ENCODE measurements around the gene OR4D6. TPM values are rescaled to one million over a fixed set of nuclear protein-coding genes. Genes with fewer than 3 reads are reported as not detected.
"Not testable (repeated sequence)": the region's sequence is repeated elsewhere in the genome, so short reads cannot be mapped to it uniquely, and the experiment has no call there.

Gene OR4D6
- not detected in 2 replicates for total RNA-seq

GRCh38 chr11:59456661-59457060 is at the start of gene OR4D6:
TSS of gene OR4D6 (plus strand) at chr11:59456961. CDS start at chr11:59456961, 0 bp downstream.
- no peaks in the 10 kb centered on the region for H3K9me3 Mint-ChIP-seq
- no peak for DNase-seq
- H3K4me3 Mint-ChIP-seq: no peak within 1 kb of the TSS
- no peaks in the 10 kb centered on the region for H3K4me1 Mint-ChIP-seq
- intact Hi-C loops (cut with micrococcal nuclease): no loop called here
- peaks cover 3% of the 10 kb centered on the region for H3K27me3 Mint-ChIP-seq
- no peak within 1 kb of the TSS for H3K27ac Mint-ChIP-seq
- H3K36me3 Mint-ChIP-seq (ENCODE audit: low read depth): no peaks in the 10 kb centered on the region

GRCh38 chr11:59413646-59414045 is 43.1 kb upstream of the OR4D6 start:
- H3K36me3 Mint-ChIP-seq (ENCODE audit: low read depth): no peaks in the 10 kb centered on the region
- intact Hi-C loops (cut with micrococcal nuclease): no loop called here
- H3K4me3 Mint-ChIP-seq: no peak overlapping the region
- peaks cover 16% of the 10 kb centered on the region for H3K27me3 Mint-ChIP-seq
- H3K9me3 Mint-ChIP-seq: no peaks in the 10 kb centered on the region
- no peaks in the 10 kb centered on the region for H3K4me1 Mint-ChIP-seq
- DNase-seq: no peak
- H3K27ac Mint-ChIP-seq: no peak overlapping the region

GRCh38 chr11:59415111-59415510 is 41.6 kb upstream of the OR4D6 start:
- intact Hi-C loops (cut with micrococcal nuclease): no loop called here
- H3K9me3 Mint-ChIP-seq: no peaks in the 10 kb centered on the region

GRCh38 chr11:59416613-59417012 is 40.1 kb upstream of the OR4D6 start:
- H3K4me3 Mint-ChIP-seq: no peak overlapping the region

More at GRCh38 chr11:59415111-59415510, 41.6 kb upstream of the OR4D6 start:
- H3K27ac Mint-ChIP-seq: no peak overlapping the region
- H3K27me3 Mint-ChIP-seq: peaks cover 20% of the 10 kb centered on the region
- no peak overlapping the region for H3K4me3 Mint-ChIP-seq
- H3K36me3 Mint-ChIP-seq (ENCODE audit: low read depth): no peaks in the 10 kb centered on the region
- DNase-seq: no peak
- H3K4me1 Mint-ChIP-seq: no peaks in the 10 kb centered on the region

GRCh38 chr11:59417023-59417422 is 39.7 kb upstream of the OR4D6 start:
- H3K36me3 Mint-ChIP-seq (ENCODE audit: low read depth): no peaks in the 10 kb centered on the region
- DNase-seq: no peak
- peaks cover 20% of the 10 kb centered on the region for H3K27me3 Mint-ChIP-seq
- no peaks in the 10 kb centered on the region for H3K4me1 Mint-ChIP-seq
- H3K27ac Mint-ChIP-seq: no peak overlapping the region
- no peak overlapping the region for H3K4me3 Mint-ChIP-seq
- no peaks in the 10 kb centered on the region for H3K9me3 Mint-ChIP-seq
- intact Hi-C loops (cut with micrococcal nuclease): no loop called here

More at GRCh38 chr11:59416613-59417012, 40.1 kb upstream of the OR4D6 start:
- Mint-ChIP-seq H3K9me3 (no peaks in the 10 kb centered on the region), H3K27ac (no peak overlapping the region), H3K36me3 (ENCODE audit: low read depth) (no peaks in the 10 kb centered on the region), H3K4me1 (no peaks in the 10 kb centered on the region), H3K27me3 (peaks cover 20% of the 10 kb centered on the region)
- intact Hi-C loops (cut with micrococcal nuclease): no loop called here
- no peak for DNase-seq

GRCh38 chr11:59418156-59418555 is 38.6 kb upstream of the OR4D6 start:
- intact Hi-C loops (cut with micrococcal nuclease): no loop called here
- Mint-ChIP-seq H3K9me3 (no peaks in the 10 kb centered on the region), H3K4me3 (no peak overlapping the region), H3K27ac (no peak overlapping the region), H3K36me3 (ENCODE audit: low read depth) (no peaks in the 10 kb centered on the region), H3K27me3 (peaks cover 20% of the 10 kb centered on the region), H3K4me1 (peaks cover 2% of the 10 kb centered on the region)
- DNase-seq: no peak

GRCh38 chr11:59423835-59424234 is 32.9 kb upstream of the OR4D6 start:
- Mint-ChIP-seq H3K4me1 (peaks cover 2% of the 10 kb centered on the region), H3K27me3 (peaks cover 4% of the 10 kb centered on the region), H3K4me3 (no peak overlapping the region), H3K27ac (no peak overlapping the region), H3K9me3 (no peaks in the 10 kb centered on the region), H3K36me3 (ENCODE audit: low read depth) (no peaks in the 10 kb centered on the region)
- intact Hi-C loops (cut with micrococcal nuclease): no loop called here
- DNase-seq: peak; percentile 29

- no peaks in the 10 kb centered on the region for H3K36me3 Mint-ChIP-seq (ENCODE audit: low read depth)
- H3K27me3 Mint-ChIP-seq: peaks cover 3% of the 10 kb centered on the region
- intact Hi-C loops (cut with micrococcal nuclease): no loop called here
- no peak overlapping the region for H3K27ac Mint-ChIP-seq
- no peaks in the 10 kb centered on the region for H3K9me3 Mint-ChIP-seq
- H3K4me1 Mint-ChIP-seq: peaks cover 2% of the 10 kb centered on the region
- DNase-seq: peak; percentile 31
- no peak overlapping the region for H3K4me3 Mint-ChIP-seq
Observed at GRCh38 chr11:59425131-59425530, 31.6 kb upstream of the OR4D6 start.

- Mint-ChIP-seq H3K27ac (no peak within 1 kb of the TSS), H3K9me3 (no peaks in the 10 kb centered on the region), H3K27me3 (peaks cover 8% of the 10 kb centered on the region), H3K4me1 (peaks cover 2% of the 10 kb centered on the region), H3K36me3 (ENCODE audit: low read depth) (no peaks in the 10 kb centered on the region), H3K4me3 (no peak within 1 kb of the TSS)
- DNase-seq: peak; percentile 9
- intact Hi-C loops (cut with micrococcal nuclease): no loop called here
Observed at GRCh38 chr11:59426361-59427067, 30.2 kb upstream of the OR4D6 start, which contains the start of gene OR5A2. TSS of gene OR5A2 (minus strand) at chr11:59426413. CDS start at chr11:59422953, 3,460 bp downstream.

GRCh38 chr11:59427068-59427382 is 29.7 kb upstream of the OR4D6 start:
- peaks cover 2% of the 10 kb centered on the region for H3K4me1 Mint-ChIP-seq

GRCh38 chr11:59429924-59430516 is 26.7 kb upstream of the OR4D6 start:
- H3K4me1 Mint-ChIP-seq: no peaks in the 10 kb centered on the region
- H3K36me3 Mint-ChIP-seq (ENCODE audit: low read depth): no peaks in the 10 kb centered on the region
- H3K27me3 Mint-ChIP-seq: peaks cover 17% of the 10 kb centered on the region
- intact Hi-C loops (cut with micrococcal nuclease): loop anchor here (1.0 to 5.0 kb wide), 2 partner anchors 148 to 259 kb away; no protein-coding TSS in a partner anchor
- no peak overlapping the region for H3K27ac Mint-ChIP-seq
- peak; percentile 85 for DNase-seq
- H3K4me3 Mint-ChIP-seq: no peak overlapping the region
- H3K9me3 Mint-ChIP-seq: no peaks in the 10 kb centered on the region

More at GRCh38 chr11:59427068-59427382, 29.7 kb upstream of the OR4D6 start:
- no peaks in the 10 kb centered on the region for H3K9me3 Mint-ChIP-seq
- H3K36me3 Mint-ChIP-seq (ENCODE audit: low read depth): no peaks in the 10 kb centered on the region
- no peak overlapping the region for H3K4me3 Mint-ChIP-seq
- DNase-seq: no peak
- H3K27ac Mint-ChIP-seq: no peak overlapping the region
- intact Hi-C loops (cut with micrococcal nuclease): no loop called here
- peaks cover 9% of the 10 kb centered on the region for H3K27me3 Mint-ChIP-seq

- intact Hi-C loops (cut with micrococcal nuclease): no loop called here
- H3K4me3 Mint-ChIP-seq: no peak within 1 kb of the TSS
Observed at GRCh38 chr11:59436169-59436568, 20.6 kb upstream of the OR4D6 start, which contains the start of gene OR5A1. TSS of gene OR5A1 (plus strand) at chr11:59436469. CDS start at chr11:59443169, 6,700 bp downstream.

GRCh38 chr11:59437770-59438169 is 19.0 kb upstream of the OR4D6 start:
- Mint-ChIP-seq H3K4me3 (no peak overlapping the region), H3K27ac (no peak overlapping the region), H3K27me3 (peaks cover 12% of the 10 kb centered on the region), H3K4me1 (no peaks in the 10 kb centered on the region), H3K9me3 (no peaks in the 10 kb centered on the region), H3K36me3 (ENCODE audit: low read depth) (no peaks in the 10 kb centered on the region)
- intact Hi-C loops (cut with micrococcal nuclease): no loop called here
- DNase-seq: peak; percentile 25

More at GRCh38 chr11:59436169-59436568, 20.6 kb upstream of the OR4D6 start, which contains the start of gene OR5A1:
- no peaks in the 10 kb centered on the region for H3K36me3 Mint-ChIP-seq (ENCODE audit: low read depth)
- no peaks in the 10 kb centered on the region for H3K4me1 Mint-ChIP-seq
- DNase-seq: peak; percentile 8
- no peaks in the 10 kb centered on the region for H3K9me3 Mint-ChIP-seq
- H3K27ac Mint-ChIP-seq: no peak within 1 kb of the TSS
- peaks cover 20% of the 10 kb centered on the region for H3K27me3 Mint-ChIP-seq

- H3K4me3 Mint-ChIP-seq; H3K4me1 Mint-ChIP-seq; intact Hi-C loops (cut with micrococcal nuclease); H3K27me3 Mint-ChIP-seq; H3K36me3 Mint-ChIP-seq (ENCODE audit: low read depth); H3K27ac Mint-ChIP-seq; H3K9me3 Mint-ChIP-seq: not testable (repeated sequence)
- peak; percentile 1 for DNase-seq
Observed at GRCh38 chr11:59445624-59446023, 11.1 kb upstream of the OR4D6 start.
